Activated CD4-positive, alpha-beta T cell treated with anti-CD3 and anti-CD28 coated beads, Interleukin-2, amount 50 U/mL, for 4 hours (primary cell): ENCODE measurements around the gene C1orf94.

Experiments
- DNase-seq, 2 experiments: peaks; one replicate each; pipeline ENCODE4 v3.0.0-alpha.2; 2020

The C1orf94 gene

GRCh38 chr1:34176830-34177603 is at the start of gene C1orf94:
Gene C1orf94 (plus strand): TSS chr1:34176907. CDS start chr1:34177790, 883 bp downstream.
- no peak for DNase-seq

- no peak for DNase-seq
Measured at GRCh38 chr1:34127006-34128000, 49.4 kb upstream of the C1orf94 start.

- DNase-seq, result no peak
Measured at GRCh38 chr1:34128186-34128889, 48.4 kb upstream of the C1orf94 start.

- DNase-seq, result no peak
Measured at GRCh38 chr1:34129630-34130029, 47.1 kb upstream of the C1orf94 start.

GRCh38 chr1:34130306-34130705 is 46.4 kb upstream of the C1orf94 start:
- DNase-seq, result no peak

- no peak for DNase-seq
Measured at GRCh38 chr1:34131396-34132160, 45.1 kb upstream of the C1orf94 start.

GRCh38 chr1:34132161-34132420 is 44.6 kb upstream of the C1orf94 start:
- no peak for DNase-seq

- DNase-seq, result no peak
Measured at GRCh38 chr1:34137411-34137810, 39.3 kb upstream of the C1orf94 start.

GRCh38 chr1:34140011-34140676 is 36.6 kb upstream of the C1orf94 start:
- DNase-seq, result no peak

- DNase-seq, result no peak
Measured at GRCh38 chr1:34143975-34144374, 32.7 kb upstream of the C1orf94 start.

GRCh38 chr1:34144766-34145165 is 31.9 kb upstream of the C1orf94 start:
- no peak for DNase-seq

GRCh38 chr1:34147301-34147700 is 29.4 kb upstream of the C1orf94 start:
- no peak for DNase-seq

- no peak for DNase-seq
Measured at GRCh38 chr1:34149501-34149900, 27.2 kb upstream of the C1orf94 start.

GRCh38 chr1:34153246-34153645 is 23.5 kb upstream of the C1orf94 start:
- DNase-seq, result no peak

- no peak for DNase-seq
Measured at GRCh38 chr1:34155860-34156259, 20.8 kb upstream of the C1orf94 start.

GRCh38 chr1:34156739-34157138 is 20.0 kb upstream of the C1orf94 start:
- DNase-seq, result no peak

- DNase-seq, result no peak
Measured at GRCh38 chr1:34162852-34163766, 13.6 kb upstream of the C1orf94 start.

- no peak for DNase-seq
Measured at GRCh38 chr1:34163792-34164731, 12.6 kb upstream of the C1orf94 start.

GRCh38 chr1:34164771-34165391 is 11.8 kb upstream of the C1orf94 start, which contains the start of gene CSMD2:
Gene CSMD2 (minus strand): TSS chr1:34165230. CDS start chr1:34165097, 133 bp downstream.
- DNase-seq, result no peak
